Muscle layer of duodenum (tissue), 2 donors: ENCODE results near the gene TCF19.
"Not testable (repeated sequence)": the region's sequence is repeated elsewhere in the genome, so short reads cannot be mapped to it uniquely, and the experiment has no call there.

Experiments
- H3K27ac ChIP-seq: one replicate; pipeline ENCODE4 v1.7.0; 2013; ENCODE audit warnings: mild to moderate bottlenecking, low read length
- H3K27me3 ChIP-seq: one replicate; pipeline ENCODE4 v1.7.0; 2013; ENCODE audit warnings: low read depth, mild to moderate bottlenecking, control low read depth, low read length
- H3K36me3 ChIP-seq, 2 donors: one replicate each; pipeline ENCODE4 v1.7.0; 2013; ENCODE audit warnings: low read length in 2 of 2, control low read depth in 1 of 2, mild to moderate bottlenecking in 1 of 2; ENCODE audit not compliant: insufficient read depth in 2 of 2, control insufficient read depth in 1 of 2
- H3K4me1 ChIP-seq, 2 donors: one replicate each; pipeline ENCODE4 v1.7.0; 2013; ENCODE audit warnings: low read length in 2 of 2, mild to moderate bottlenecking in 2 of 2, control low read depth in 1 of 2, moderate library complexity in 1 of 2; ENCODE audit not compliant: insufficient read depth in 2 of 2, control insufficient read depth in 1 of 2
- H3K4me3 ChIP-seq, 2 donors: one replicate each; pipeline ENCODE4 v1.7.0; 2013; ENCODE audit warnings: low read length in 2 of 2, low read depth in 1 of 2, mild to moderate bottlenecking in 1 of 2
- H3K9me3 ChIP-seq, 2 donors: one replicate each; pipeline ENCODE4 v1.7.0; 2013; ENCODE audit warnings: low read length in 2 of 2, control low read depth in 1 of 2, mild to moderate bottlenecking in 1 of 2; ENCODE audit not compliant: control insufficient read depth in 1 of 2
- donor health status: healthy.

Gene TCF19

GRCh38 chr6:31165064-31165832 lies 6.9 kb downstream of the TCF19 start:
- H3K27me3 ChIP-seq, H3K4me1 ChIP-seq, H3K36me3 ChIP-seq, H3K27ac ChIP-seq, H3K4me3 ChIP-seq, H3K9me3 ChIP-seq: not testable (repeated sequence)

GRCh38 chr6:31165986-31166385 lies 7.6 kb downstream of the TCF19 start:
- no peaks in the 10 kb centered on the region for H3K27me3 ChIP-seq
- no peaks in the 10 kb centered on the region for H3K36me3 ChIP-seq
- no peaks in the 10 kb centered on the region for H3K4me1 ChIP-seq
- H3K9me3 ChIP-seq, result no peaks in the 10 kb centered on the region
- H3K27ac ChIP-seq, result no peak overlapping the region
- no peak overlapping the region for H3K4me3 ChIP-seq

- Histone ChIP-seq H3K36me3 (no peaks in the 10 kb centered on the region), H3K4me3 (no peak overlapping the region), H3K27me3 (no peaks in the 10 kb centered on the region), H3K4me1 (no peaks in the 10 kb centered on the region), H3K27ac (no peak overlapping the region), H3K9me3 (no peaks in the 10 kb centered on the region)
Measured at GRCh38 chr6:31168606-31169005, 10.2 kb downstream of the TCF19 start.

- Histone ChIP-seq H3K36me3 (no peaks in the 10 kb centered on the region), H3K4me3 (no peak overlapping the region), H3K27me3 (no peaks in the 10 kb centered on the region), H3K9me3 (no peaks in the 10 kb centered on the region), H3K27ac (no peak overlapping the region), H3K4me1 (no peaks in the 10 kb centered on the region)
Measured at GRCh38 chr6:31169123-31169857, 10.9 kb downstream of the TCF19 start.

GRCh38 chr6:31169858-31170599 lies 11.6 kb downstream of the TCF19 start:
- not testable (repeated sequence) for H3K27me3 ChIP-seq, H3K27ac ChIP-seq, H3K36me3 ChIP-seq, H3K4me3 ChIP-seq, H3K4me1 ChIP-seq, H3K9me3 ChIP-seq

GRCh38 chr6:31170600-31170881 lies 12.2 kb downstream of the TCF19 start, which contains the start of gene POU5F1:
TSS of gene POU5F1 (minus strand) at chr6:31170682. CDS start at chr6:31170620, 62 bp downstream.
- H3K4me1 ChIP-seq, result no peaks in the 10 kb centered on the region
- H3K9me3 ChIP-seq, result no peaks in the 10 kb centered on the region
- H3K4me3 ChIP-seq, result no peak within 1 kb of the TSS
- no peaks in the 10 kb centered on the region for H3K27me3 ChIP-seq
- no peaks in the 10 kb centered on the region for H3K36me3 ChIP-seq
- no peak within 1 kb of the TSS for H3K27ac ChIP-seq

GRCh38 chr6:31170987-31171671 lies 12.7 kb downstream of the TCF19 start:
- Histone ChIP-seq H3K4me1 (no peaks in the 10 kb centered on the region), H3K4me3 (no peak overlapping the region), H3K27me3 (no peaks in the 10 kb centered on the region), H3K27ac (no peak overlapping the region), H3K9me3 (no peaks in the 10 kb centered on the region), H3K36me3 (no peaks in the 10 kb centered on the region)

GRCh38 chr6:31171931-31172905 lies 13.8 kb downstream of the TCF19 start:
- H3K27ac ChIP-seq, result no peak overlapping the region
- H3K9me3 ChIP-seq, result no peaks in the 10 kb centered on the region
- no peak overlapping the region for H3K4me3 ChIP-seq
- no peaks in the 10 kb centered on the region for H3K4me1 ChIP-seq
- H3K36me3 ChIP-seq, result no peaks in the 10 kb centered on the region
- no peaks in the 10 kb centered on the region for H3K27me3 ChIP-seq

GRCh38 chr6:31172973-31173384 lies 14.6 kb downstream of the TCF19 start:
- no peaks in the 10 kb centered on the region for H3K27me3 ChIP-seq
- no peak overlapping the region for H3K27ac ChIP-seq
- no peak overlapping the region for H3K4me3 ChIP-seq

GRCh38 chr6:31173406-31173805 lies 15.0 kb downstream of the TCF19 start:
- Histone ChIP-seq H3K36me3 (peaks cover 0 to 9% of the 10 kb centered on the region in 2 donors), H3K9me3 (no peaks in the 10 kb centered on the region), H3K4me1 (no peaks in the 10 kb centered on the region), H3K4me3 (no peak overlapping the region), H3K27me3 (no peaks in the 10 kb centered on the region), H3K27ac (no peak overlapping the region)

More at GRCh38 chr6:31172973-31173384, 14.6 kb downstream of the TCF19 start:
- H3K36me3 ChIP-seq, result peaks cover 0 to 5% of the 10 kb centered on the region in 2 donors
- no peaks in the 10 kb centered on the region for H3K4me1 ChIP-seq
- H3K9me3 ChIP-seq, result no peaks in the 10 kb centered on the region
